Measurements from ENCODE around the gene RCHY1.
"Not testable (repeated sequence)": the region's sequence is repeated elsewhere in the genome, so short reads cannot be mapped to it uniquely, and the experiment has no call there.

RCHY1 gene

DNA sequence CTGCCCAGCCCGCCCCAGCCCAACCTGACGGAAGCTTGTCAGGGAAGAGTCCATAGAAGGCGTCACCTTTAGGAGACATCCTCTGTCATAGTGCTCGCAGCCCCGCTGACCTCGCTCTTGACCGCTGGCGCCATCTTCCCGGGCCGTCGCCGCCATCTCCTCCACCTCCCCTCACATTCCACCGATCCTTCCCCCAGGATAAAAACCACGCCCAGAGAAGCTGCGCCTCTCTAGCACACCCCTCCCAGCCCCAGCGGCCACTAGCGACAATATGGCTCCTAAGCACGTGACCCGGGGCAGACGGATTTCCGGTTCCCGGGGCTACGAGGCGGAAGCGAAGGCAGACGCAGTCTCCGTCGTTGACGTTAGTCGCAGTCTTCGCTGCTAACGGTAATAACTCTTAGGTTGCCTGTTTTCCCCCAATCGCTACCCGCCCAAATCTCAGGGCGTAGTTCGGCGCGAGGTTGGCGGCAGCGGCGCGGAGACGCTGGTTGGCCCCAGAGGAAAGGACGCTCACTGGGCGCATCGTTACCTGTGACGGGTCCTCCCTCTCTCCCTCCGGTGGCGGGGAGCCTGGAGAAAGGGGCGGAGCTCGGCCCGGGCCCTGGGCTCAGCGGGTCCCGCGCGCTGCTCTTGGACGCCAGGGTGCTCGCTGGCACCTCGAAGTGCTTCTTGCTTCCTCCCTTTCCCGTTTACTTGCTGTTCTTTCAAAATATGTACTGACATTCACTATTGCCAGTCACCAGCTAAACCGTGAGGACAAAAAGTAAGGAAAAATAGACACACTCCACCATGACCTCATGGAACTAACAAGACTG lies at the start of gene RCHY1, which contains the start of gene THAP6:
RCHY1 (minus strand) TSS at position 273 of the 818 bp plus-strand sequence; CDS start at position 156, 117 bp downstream.
THAP6 (plus strand) TSS at position 343 of the 818 bp plus-strand sequence. CDS start 980 bp downstream, outside the sequence.
- DNase-seq (ENCODE audit: low spot score): peak; percentile 94

DNA sequence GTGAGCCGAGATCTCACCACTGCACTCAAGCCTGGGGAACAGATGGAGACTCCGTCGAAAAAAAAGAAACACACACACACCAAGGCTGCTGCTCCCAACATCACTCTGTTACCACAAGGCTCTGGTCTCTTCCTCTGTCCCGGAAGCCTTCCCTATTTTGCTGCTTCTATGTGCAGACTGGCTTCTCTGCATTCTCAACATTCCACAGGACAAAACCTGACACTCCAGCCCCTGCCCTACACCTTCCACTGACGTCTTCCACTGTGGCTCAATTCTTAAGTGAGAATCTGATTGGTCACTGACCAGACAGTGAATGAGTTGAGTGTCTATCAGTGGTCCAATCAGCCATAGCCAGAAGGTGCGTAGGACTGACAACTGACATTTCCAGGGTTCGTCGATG lies 47.6 kb upstream of the RCHY1 start:
- no peak for DNase-seq (ENCODE audit: low spot score)

DNA sequence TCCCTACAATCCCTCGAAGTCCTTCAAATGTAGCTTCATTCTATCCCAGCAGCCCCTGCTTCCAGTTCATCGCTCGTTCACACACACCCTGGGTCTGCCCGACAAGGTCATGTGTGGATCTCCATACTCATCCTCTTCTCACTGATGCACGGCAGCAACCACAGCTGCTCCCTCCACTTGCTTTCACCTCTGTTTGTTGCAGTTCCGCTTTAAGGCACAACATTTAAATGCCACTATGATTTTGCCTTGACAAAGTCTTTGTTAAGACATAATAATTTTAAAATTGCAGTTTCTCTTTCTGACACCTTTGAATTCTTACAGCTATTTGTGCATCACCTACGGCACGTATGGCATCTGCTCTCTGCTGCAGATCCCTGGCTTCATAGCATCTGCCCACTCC lies 43.5 kb upstream of the RCHY1 start:
- DNase-seq (ENCODE audit: low spot score): no peak

DNA sequence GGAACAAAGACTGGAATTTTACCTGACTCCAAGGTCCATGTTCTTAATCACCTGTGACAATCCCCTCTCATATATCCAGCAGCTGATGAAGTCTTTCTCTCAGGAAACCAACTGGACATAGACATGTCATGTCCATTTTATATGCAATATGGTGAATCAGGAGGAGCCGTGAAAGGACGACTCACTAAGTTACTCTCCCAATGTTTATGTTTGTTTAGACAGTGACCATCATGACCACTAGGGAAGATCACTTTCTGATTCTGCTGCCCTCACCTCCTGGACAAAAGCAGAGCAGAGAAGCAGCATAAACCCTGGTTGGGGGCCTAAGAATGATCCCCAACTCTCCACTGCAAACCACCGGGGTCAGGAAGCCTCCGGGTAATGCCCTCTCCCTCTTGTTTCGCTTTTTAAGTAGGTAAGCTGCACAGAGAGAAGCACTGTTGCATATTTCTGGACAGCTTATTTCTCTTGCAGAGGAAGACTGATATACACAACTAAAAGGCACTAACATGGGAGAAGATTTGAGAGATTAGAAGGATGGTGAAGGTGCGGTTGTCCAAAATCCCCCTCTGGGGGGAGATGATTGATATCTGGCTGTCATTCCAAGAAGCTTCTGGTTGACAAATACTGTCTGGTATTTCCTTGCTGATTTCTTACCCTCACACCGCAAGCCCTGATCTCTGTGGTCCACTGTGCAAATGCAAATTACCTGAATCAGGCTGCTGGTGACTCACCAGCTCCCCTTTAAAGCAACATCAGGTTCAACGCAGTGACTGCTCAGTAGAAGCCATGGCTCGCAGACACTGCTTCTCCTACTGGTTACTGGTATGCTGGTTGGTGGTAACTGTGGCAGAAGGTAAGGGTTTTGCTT lies 41.3 kb upstream of the RCHY1 start, which contains the start of gene ODAPH:
ODAPH (plus strand) TSS at position 773 of the 871 bp plus-strand sequence; CDS start at position 790, 17 bp downstream.
- peak; percentile 7 for DNase-seq (ENCODE audit: low spot score)

DNA sequence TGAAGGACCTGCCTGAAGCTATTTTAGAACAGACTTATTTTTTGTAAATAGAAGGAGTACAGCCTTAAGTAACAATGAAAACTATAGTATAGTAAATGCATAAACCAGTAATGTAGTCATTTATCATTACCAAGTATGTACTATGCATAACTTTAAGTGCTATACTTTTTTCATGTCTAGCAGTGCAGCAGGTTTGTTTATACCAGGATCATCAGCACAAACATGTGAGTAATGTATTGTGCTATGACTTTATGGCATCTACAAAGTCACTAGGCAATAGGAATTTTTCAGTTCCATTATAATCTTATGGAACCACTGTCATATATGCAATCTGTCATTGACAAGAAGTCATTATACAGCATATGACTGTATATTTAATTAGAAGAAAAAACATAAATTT lies 38.2 kb upstream of the RCHY1 start:
- no peak for DNase-seq (ENCODE audit: low spot score)

DNA sequence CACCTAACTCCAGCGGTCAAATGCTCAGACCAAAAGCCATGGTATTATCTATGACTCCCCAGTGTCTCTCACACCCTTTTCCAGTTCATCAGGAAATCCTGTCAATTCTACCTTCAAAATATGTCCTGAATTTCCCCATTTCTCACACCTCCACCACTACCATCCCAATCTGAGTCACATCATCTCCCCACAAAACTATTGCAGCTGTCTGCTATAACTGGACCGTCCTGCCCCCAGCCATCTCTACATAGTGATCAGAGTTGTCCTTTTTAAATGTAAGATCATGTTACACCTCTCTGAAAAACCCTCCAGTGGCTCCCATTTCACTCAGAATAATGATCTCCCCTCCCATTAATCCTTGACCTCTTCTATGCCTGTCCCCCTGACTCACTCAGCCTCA lies 34.8 kb upstream of the RCHY1 start:
- no peak for DNase-seq (ENCODE audit: low spot score)

DNA sequence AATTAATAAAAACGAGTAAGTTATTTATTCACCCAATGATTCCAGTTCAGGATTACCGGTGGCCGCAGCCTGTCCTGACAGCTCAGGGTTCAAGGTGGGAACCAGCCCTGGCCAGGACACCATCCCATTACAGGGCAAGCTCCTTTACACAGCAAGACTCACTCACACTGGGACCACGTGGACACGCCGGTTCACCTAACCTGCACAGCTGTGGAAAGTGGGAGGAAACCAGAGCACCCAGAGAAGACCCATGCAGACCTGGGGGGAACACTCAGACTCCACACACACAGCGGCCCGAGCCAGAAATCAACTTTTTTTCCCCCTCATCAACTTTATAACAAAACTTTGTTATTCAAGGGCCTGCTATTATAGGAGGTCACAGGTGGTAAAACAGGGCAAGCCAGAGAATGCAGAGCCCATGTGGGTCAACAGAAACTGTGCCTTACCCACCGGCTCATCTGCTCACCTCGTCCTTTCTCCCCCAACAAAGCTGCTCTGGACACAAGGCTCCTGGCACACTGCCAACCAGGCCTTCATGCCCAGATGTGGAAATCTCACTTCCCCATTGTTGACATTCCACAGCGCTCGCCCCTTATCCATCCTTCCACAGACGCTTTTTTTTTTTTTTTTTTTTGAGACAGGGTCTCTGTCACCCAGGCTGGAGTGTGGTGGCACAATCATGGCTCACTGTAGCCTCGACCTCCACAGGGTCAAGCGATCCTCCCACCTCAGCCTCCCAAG lies 33.6 kb upstream of the RCHY1 start:
- peak; percentile 9 for DNase-seq (ENCODE audit: low spot score)

DNA sequence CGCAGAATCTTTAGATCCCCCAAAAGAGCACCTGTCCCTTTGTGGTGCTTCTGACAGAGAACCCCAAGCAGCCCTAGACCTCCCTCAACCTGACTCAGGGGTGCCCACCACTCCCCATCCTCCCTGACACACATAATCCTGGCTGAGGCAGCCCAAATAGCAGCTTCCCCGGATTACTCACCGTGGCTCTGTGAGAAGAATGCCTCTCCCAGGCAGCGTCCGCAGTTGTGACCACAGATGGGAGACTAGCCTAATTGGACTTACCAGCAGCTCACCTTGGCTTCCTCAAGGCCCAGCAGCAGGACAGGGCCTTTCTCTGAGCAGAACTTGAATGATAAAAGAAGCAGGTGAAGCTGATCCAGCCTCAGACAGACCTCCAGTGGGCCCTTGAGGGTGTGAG lies 31.3 kb upstream of the RCHY1 start:
- DNase-seq (ENCODE audit: low spot score): peak; percentile 61

DNA sequence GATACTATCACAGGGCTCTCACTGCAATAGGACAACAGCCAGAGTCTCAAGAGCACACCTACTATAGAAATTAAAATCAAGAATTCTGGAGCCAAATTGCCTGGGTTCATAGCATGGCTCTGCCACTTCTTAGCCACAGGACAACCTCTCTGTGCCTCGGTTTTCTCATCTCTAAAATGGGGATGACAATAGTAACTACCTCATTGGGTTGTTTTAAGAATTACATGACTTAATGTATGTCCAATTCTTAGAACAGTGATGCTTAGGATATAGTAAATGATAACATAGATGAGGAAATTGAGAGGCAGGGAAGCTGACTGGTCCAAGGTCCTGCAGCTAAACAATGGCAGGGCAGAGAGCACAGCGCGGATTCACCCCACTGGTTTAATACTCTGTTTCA lies 30.7 kb upstream of the RCHY1 start:
- no peak for DNase-seq (ENCODE audit: low spot score)

DNA sequence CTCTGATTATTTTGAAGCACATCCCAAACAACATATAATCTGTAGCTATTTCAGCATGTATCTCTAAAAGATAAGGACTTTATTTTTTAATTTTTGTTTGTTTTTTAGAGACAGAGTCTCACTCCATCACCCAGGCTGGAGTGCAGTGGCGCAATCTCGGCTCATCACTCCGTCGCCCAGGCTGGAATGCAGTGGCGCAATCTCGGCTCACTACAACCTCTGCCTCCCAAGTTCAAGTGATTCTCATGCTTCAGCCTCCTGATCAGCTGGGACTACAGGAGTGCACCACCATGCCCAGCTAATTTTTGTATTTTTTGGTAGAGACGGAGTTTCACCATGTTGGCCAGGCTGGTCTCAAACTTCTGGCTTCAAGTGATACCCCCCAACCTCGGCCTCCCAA lies 30.0 kb upstream of the RCHY1 start:
- not testable (repeated sequence) for DNase-seq (ENCODE audit: low spot score)

DNA sequence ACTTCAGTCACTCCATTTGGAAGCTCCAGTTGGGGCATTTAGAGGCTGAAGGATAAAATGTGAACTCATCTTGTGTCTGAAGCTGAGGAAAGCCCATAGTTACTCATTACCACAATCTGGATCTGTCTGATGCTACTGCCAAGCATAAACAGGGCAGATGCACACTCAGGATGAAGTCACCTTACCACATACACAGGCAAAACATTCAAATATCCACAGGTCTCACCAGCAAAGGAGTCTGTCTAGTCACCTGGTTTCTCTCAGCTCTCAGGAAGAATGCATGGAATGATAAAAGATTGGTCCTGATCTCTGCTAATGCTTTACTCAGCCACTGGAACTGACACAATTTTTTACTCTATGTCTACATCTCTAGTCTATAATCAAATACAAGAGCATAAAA lies 28.6 kb upstream of the RCHY1 start:
- peak; percentile 72 for DNase-seq (ENCODE audit: low spot score)

DNA sequence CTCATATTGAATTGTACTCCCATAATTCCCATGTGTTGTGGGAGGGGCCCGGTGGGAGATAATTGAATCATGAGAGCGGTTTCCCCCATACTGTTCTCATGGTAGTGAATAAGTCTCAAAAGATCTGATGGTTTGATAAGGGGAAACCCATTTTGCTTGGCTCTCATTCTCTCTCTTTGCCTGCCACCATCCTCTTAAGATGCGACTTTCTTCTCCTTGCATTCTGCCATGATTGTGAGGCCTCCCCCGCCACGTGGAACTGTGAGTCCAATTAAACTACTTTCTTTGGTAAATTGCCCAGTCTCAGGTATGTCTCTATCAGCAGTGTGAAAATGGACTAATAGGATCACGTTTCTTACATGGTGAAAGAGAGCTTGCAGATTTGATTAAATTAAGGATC lies 23.1 kb upstream of the RCHY1 start:
- DNase-seq (ENCODE audit: low spot score): not testable (repeated sequence)

DNA sequence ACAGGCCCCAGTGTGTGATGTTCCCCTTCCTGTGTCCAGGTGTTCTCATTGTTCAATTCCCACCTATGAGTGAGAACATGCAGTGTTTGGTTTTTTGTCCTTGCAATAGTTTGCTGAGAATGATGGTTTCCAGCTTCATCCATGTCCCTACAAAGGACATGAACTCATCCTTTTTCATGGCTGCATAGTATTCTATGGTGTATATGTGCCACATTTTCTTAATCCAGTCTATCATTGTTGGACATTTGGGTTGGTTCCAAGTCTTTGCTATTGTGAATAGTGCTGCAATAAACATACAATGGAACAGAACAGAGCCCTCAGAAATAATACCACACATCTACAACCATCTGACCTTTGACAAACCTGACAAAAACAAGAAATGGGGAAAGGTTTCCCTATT lies 19.7 kb upstream of the RCHY1 start:
- not testable (repeated sequence) for DNase-seq (ENCODE audit: low spot score)

DNA sequence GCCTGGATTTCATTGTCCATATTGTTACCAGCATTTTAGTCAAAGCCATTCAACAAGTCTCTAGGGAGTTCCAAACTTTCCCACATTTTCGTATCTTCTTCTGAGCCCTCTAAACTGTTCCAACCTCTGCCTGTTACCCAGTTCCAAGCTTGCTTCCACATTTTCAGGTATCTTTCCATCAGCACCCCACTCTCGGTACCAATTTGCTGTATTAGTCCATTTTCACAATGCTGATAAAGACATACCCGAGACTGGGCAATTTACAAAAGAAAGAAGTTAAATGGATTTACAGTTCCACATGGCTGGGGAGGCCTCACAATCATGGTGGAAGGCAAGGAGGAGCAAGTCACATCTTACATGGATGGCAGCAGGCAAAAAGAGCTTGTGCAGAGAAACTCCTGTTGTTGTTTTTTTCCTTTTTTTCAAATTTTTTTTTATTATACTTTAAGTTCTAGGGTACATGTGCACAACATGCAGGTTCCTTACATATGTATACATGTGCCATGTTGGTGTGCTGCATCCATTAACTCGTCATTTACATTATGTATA lies 19.2 kb upstream of the RCHY1 start:
- DNase-seq (ENCODE audit: low spot score): not testable (repeated sequence)

DNA sequence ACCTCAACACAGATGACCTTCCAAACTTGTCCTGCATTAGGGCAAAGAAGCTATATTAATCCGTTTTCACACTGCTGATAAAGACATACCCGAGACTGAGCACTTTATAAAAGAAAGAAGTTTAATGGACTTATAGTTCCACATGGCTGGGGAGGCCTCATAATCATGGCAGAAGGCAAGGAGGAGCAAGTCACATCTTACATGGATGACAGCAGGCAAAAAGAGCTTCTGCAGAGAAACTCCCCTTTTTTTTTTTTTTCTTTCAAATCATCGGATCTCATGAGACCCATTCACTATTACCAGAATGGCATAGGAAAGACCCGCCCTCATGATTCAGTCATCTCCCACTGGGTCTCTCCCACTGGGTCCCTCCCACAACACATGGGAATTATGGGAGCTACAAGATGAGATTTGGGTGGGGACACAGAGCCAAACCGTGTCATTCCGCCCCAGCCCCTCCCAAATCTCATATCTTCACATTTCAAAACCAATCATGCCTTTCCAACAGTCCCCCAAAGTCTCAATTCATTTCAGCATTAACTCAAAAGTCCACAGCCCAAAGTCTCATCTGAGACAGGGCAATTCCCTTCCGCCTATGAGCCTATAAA lies 17.4 kb upstream of the RCHY1 start:
- not testable (repeated sequence) for DNase-seq (ENCODE audit: low spot score)

DNA sequence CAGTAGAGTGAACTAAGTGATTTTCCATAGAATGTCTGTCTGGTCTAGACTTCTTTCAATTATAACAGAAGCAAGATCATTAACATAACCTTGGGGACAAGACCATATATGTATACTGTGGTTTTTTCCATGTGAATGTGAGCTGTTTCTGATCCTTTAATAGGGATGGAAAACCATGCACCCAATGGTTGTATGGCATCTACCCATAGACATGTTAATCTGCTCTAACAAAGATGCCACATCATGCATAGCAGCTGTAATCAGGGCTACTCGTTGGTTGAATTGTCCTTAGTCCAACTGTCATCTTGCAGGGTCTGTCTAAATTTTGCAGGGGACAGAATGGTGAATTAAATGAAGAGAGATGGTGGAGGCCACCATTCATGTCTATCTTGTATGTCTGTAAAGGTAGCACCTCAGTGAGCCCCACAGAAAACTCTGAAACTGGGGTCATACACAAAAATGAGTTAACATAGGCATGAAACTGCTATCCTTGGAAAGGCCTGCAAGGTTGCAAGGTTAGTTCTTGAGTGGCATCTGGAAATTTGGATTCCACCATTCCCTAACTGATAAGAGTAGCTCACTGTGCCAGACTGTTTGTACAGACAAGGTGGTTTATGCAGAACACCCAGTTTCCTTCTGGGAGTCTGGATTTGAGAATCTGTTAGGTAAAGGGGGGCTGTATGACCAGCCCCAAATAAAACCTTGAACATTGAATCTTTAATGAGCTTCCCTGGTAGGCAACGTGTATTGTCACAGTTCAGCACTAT lies 16.5 kb upstream of the RCHY1 start:
- DNase-seq (ENCODE audit: low spot score): no peak

DNA sequence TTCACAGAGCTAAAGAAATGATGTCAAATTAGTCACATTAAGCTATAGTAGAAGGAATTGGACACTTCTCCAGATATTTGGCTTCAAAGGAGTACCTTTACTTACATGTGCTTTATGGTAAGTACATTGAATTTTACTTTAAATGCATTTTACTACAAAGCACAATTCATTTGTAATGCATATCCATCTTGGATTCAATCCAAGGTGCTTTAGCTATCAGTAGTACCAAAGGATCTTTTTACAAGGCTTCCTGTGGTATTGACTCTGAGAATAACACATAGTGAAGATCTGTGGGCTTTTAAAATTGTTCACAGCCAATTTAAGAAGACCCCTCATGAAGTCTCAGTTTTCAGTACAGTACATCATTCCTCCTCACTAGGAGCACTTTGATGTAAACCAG lies 13.3 kb upstream of the RCHY1 start:
- DNase-seq (ENCODE audit: low spot score): no peak

DNA sequence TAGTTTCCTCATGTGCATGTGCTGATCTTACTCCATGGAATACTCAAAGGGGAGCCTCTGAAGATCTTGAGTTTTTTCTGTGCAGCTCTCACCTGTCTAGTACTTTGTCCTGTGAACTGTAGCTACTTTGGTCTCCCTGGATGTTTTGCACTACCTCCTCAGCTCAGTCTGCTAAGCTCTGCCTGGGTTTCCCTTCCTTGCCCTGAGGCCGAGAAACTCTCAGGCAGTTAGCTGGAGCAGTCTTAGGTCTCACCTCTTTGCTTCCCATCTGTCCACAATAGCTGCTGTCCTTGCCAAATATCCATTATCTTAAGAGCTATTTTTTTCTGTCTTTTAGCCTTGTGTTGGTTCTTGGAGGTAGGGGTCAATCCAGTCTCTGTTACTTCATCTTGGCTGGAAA lies 11.7 kb upstream of the RCHY1 start:
- DNase-seq (ENCODE audit: low spot score): no peak

DNA sequence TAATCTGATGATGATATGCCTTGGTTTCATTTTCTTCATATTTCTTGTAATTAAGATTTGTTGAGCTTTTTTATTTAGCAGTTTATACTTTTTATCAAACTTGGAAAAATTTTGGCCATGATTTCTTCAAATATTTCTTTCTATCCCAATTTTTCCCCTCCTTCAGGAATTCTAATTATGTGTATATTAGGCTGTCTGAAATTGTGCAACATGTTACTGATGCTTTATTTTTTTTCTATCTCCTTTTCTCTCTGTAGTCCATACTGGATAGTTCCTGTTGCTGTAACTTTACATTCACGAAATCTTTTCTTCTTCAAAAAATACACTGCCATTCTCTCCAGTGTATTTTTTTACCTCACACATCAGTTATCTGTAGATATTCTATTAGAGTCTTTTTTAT lies 10.9 kb upstream of the RCHY1 start:
- DNase-seq (ENCODE audit: low spot score): no peak

DNA sequence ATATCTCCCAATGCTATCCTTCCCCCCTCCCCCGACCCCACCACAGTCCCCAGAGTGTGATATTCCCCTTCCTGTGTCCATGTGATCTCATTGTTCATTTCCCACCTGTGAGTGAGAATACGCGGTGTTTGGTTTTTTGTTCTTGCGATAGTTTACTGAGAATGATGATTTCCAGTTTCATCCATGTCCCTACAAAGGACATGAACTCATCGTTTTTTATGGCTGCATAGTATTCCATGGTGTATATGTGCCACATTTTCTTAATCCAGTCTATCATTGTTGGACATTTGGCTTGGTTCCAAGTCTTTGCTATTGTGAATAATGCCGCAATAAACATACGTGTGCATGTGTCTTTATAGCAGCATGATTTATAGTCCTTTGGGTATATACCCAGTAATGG lies 5.2 kb upstream of the RCHY1 start:
- DNase-seq (ENCODE audit: low spot score): not testable (repeated sequence)

DNA sequence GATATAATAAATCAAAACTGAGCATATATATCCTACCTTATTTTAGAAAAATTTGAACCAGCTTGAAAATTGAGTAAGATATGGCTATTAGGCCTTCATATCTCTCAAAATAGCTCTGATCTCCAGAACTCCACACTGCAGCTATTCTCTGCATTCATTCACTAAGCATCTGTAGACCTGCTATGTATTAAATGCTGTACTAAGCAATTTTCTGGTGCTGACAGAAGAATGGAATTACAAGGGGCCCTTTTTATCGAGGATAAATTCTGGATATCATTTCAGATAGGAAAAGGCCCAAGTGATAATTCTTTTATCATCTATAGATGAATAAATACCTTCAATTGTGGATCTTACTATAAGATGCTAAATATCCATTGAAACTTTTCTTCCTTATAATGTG lies 1.9 kb upstream of the RCHY1 start:
- no peak for DNase-seq (ENCODE audit: low spot score)

Measured in AG08395 (cell line).